Suprapubic skin (tissue), 4 donors: ENCODE measurements around the gene SORCS2.

ENCODE experiments used
- CTCF ChIP-seq, 2 donors: fragments of 200-600 bp in 1 of 2; fragments of 450-650 bp in 1 of 2; sonication (generic) in 1 of 2; IDR thresholded peaks; one replicate each; pipeline ENCODE4 v1.5.1; 2016 to 2019; ENCODE audit warnings: antibody characterized with exemption in 2 of 2, mild to moderate bottlenecking in 1 of 2, moderate library complexity in 1 of 2
- POLR2A ChIP-seq, 2 donors: fragments of 450-650 bp; IDR thresholded peaks; one replicate each; pipeline ENCODE4 v1.6.1; 2017; ENCODE audit warnings: antibody characterized with exemption in 2 of 2, mild to moderate bottlenecking in 2 of 2, moderate library complexity in 2 of 2
- POLR2AphosphoS5 ChIP-seq, 3 donors: sonication (generic); formaldehyde crosslinking; IDR thresholded peaks; one replicate each; pipeline ENCODE4 v1.6.1; 2017; ENCODE audit warnings: antibody characterized with exemption in 3 of 3

GRCh38 chr4:7359400-7360062, 167.2 kb downstream of the SORCS2 start:
- no peak for TF ChIP-seq CTCF (IDR thresholded peaks at IDR 0.05)
- no peak for TF ChIP-seq POLR2AphosphoS5 (IDR thresholded peaks at IDR 0.05)
- no peak for TF ChIP-seq POLR2A (IDR thresholded peaks at IDR 0.05)
